Measurements from ENCODE around the gene ADGRG6. TPM values are rescaled to one million over a fixed set of nuclear protein-coding genes. Genes with fewer than 3 reads are reported as not detected.
"Not testable (repeated sequence)": the region's sequence is repeated elsewhere in the genome, so short reads cannot be mapped to it uniquely, and the experiment has no call there.

Gene ADGRG6
- total RNA-seq, 2 experiments from 2014 or later, result 0.26 to 0.43 TPM

- Mint-ChIP-seq H3K27me3 (no peaks in the 10 kb centered on the region), H3K9me3 (ENCODE audit: low read depth) (no peaks in the 10 kb centered on the region), H3K27ac (no peak overlapping the region), H3K36me3 (ENCODE audit: low read depth) (no peaks in the 10 kb centered on the region), H3K4me3 (no peak overlapping the region), H3K4me1 (peaks cover 3% of the 10 kb centered on the region)
- ChIA-PET POLR2A (no interaction called here), CTCF (no interaction called here)
- DNase-seq (no peak), ATAC-seq (no peak)
- intact Hi-C loops (cut with DNase I, micrococcal nuclease), result no loop called here
Observed at GRCh38 chr6:142441716-142442115, 139.9 kb downstream of the ADGRG6 start.

- Mint-ChIP-seq H3K4me1 (peaks cover 3% of the 10 kb centered on the region), H3K27me3 (no peaks in the 10 kb centered on the region), H3K27ac (no peak overlapping the region), H3K4me3 (no peak overlapping the region), H3K9me3 (ENCODE audit: low read depth) (no peaks in the 10 kb centered on the region), H3K36me3 (ENCODE audit: low read depth) (no peaks in the 10 kb centered on the region)
- DNase-seq, result no peak
- ChIA-PET POLR2A (no interaction called here), CTCF (no interaction called here)
- no peak for ATAC-seq
- intact Hi-C loops (cut with DNase I, micrococcal nuclease), result no loop called here
Observed at GRCh38 chr6:142443102-142443501, 141.3 kb downstream of the ADGRG6 start.

GRCh38 chr6:142443532-142443931, 141.7 kb downstream of the ADGRG6 start:
- CTCF ChIA-PET, result no interaction called here
- POLR2A ChIA-PET, result no interaction called here
- no peaks in the 10 kb centered on the region for H3K36me3 Mint-ChIP-seq (ENCODE audit: low read depth)
- ATAC-seq (no peak), DNase-seq (no peak)
- intact Hi-C loops (cut with DNase I, micrococcal nuclease), result no loop called here
- peaks cover 3% of the 10 kb centered on the region for H3K4me1 Mint-ChIP-seq
- no peak overlapping the region for H3K27ac Mint-ChIP-seq
- H3K9me3 Mint-ChIP-seq (ENCODE audit: low read depth), result no peaks in the 10 kb centered on the region
- H3K27me3 Mint-ChIP-seq, result no peaks in the 10 kb centered on the region
- no peak overlapping the region for H3K4me3 Mint-ChIP-seq

GRCh38 chr6:142444376-142444775, 142.6 kb downstream of the ADGRG6 start:
- no peaks in the 10 kb centered on the region for H3K27me3 Mint-ChIP-seq
- CTCF ChIA-PET, result interaction anchor here (0.9 to 1.5 kb wide), 4 partner anchors 9 to 212 kb away, joined by 3 to 5 read pairs (median 5); no protein-coding TSS in a partner anchor
- POLR2A ChIA-PET, result no interaction called here
- ATAC-seq (no peak), DNase-seq (no peak)
- no peak overlapping the region for H3K4me3 Mint-ChIP-seq
- H3K9me3 Mint-ChIP-seq (ENCODE audit: low read depth), result no peaks in the 10 kb centered on the region
- H3K36me3 Mint-ChIP-seq (ENCODE audit: low read depth), result no peaks in the 10 kb centered on the region
- H3K4me1 Mint-ChIP-seq, result peaks cover 3% of the 10 kb centered on the region
- H3K27ac Mint-ChIP-seq, result no peak overlapping the region
- intact Hi-C loops (cut with DNase I, micrococcal nuclease), result no loop called here

GRCh38 chr6:142444881-142445301, 143.1 kb downstream of the ADGRG6 start:
- Mint-ChIP-seq H3K4me3 (no peak overlapping the region), H3K27ac (no peak overlapping the region), H3K27me3 (no peaks in the 10 kb centered on the region), H3K9me3 (ENCODE audit: low read depth) (no peaks in the 10 kb centered on the region), H3K36me3 (ENCODE audit: low read depth) (no peaks in the 10 kb centered on the region), H3K4me1 (peaks cover 3% of the 10 kb centered on the region)
- ChIA-PET CTCF (interaction anchor here (0.9 to 1.5 kb wide), 4 partner anchors 9 to 213 kb away, joined by 3 to 5 read pairs (median 5); no protein-coding TSS in a partner anchor), POLR2A (no interaction called here)
- DNase-seq, result no peak
- intact Hi-C loops (cut with DNase I, micrococcal nuclease), result no loop called here
- no peak for ATAC-seq

- intact Hi-C loops (cut with DNase I, micrococcal nuclease), result no loop called here
- ChIA-PET CTCF (interaction anchor here (0.7 to 1.1 kb wide), 2 partner anchors 28 to 935 kb away, joined by 3 to 4 read pairs; no protein-coding TSS in a partner anchor), POLR2A (no interaction called here)
- Mint-ChIP-seq H3K9me3 (ENCODE audit: low read depth) (no peaks in the 10 kb centered on the region), H3K27ac (no peak overlapping the region), H3K4me3 (no peak overlapping the region), H3K4me1 (peaks cover 3% of the 10 kb centered on the region), H3K27me3 (no peaks in the 10 kb centered on the region), H3K36me3 (ENCODE audit: low read depth) (no peaks in the 10 kb centered on the region)
- ATAC-seq (no peak), DNase-seq (no peak)
Observed at GRCh38 chr6:142446168-142446567, 144.4 kb downstream of the ADGRG6 start.

- ChIA-PET POLR2A (no interaction called here), CTCF (interaction anchor here (1.1 kb wide), 1 partner anchor 28 kb away, joined by 4 read pairs; no protein-coding TSS in a partner anchor)
- DNase-seq, result no peak
- intact Hi-C loops (cut with DNase I, micrococcal nuclease), result no loop called here
- ATAC-seq, result no peak
- H3K36me3 Mint-ChIP-seq (ENCODE audit: low read depth), result no peaks in the 10 kb centered on the region
- H3K4me3 Mint-ChIP-seq, result no peak overlapping the region
- no peak overlapping the region for H3K27ac Mint-ChIP-seq
- H3K27me3 Mint-ChIP-seq, result no peaks in the 10 kb centered on the region
- H3K9me3 Mint-ChIP-seq (ENCODE audit: low read depth), result no peaks in the 10 kb centered on the region
- peaks cover 3% of the 10 kb centered on the region for H3K4me1 Mint-ChIP-seq
Observed at GRCh38 chr6:142446576-142446975, 144.8 kb downstream of the ADGRG6 start.

DNA sequence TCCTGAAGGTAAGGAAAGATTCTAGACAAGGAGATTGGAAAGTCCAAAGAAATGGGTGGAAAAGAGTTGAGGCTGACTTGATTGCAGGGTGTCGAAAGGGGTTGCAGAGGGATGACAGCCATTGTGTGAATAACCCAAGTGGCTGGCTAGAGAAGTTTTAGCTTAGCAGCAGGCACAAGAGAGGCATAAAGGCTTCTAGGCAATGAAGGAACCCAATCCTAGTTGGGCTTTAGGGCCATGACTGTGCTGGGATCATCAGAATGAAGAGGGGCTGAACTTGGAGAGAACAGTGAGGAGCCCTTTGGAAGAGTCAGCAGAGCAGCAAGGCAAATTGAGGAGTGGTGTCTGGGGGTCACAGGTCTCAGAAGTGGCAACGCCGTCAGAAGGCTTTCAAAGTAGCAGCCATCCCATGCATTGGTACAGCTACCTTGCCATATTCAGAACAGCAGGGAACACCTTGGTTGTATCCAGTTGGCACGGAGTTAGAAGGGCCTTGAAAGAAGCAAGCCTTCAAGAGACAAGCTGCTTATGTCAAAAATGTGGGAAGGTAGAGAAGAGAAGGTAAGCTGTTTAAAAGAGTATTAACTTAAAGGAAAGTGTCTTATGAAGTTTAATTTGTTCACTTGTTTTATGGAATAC, 146.4 kb downstream of the ADGRG6 start:
- POLR2A ChIA-PET, result no interaction called here
- no peaks in the 10 kb centered on the region for H3K36me3 Mint-ChIP-seq (ENCODE audit: low read depth)

GRCh38 chr6:142450856-142451255, 149.0 kb downstream of the ADGRG6 start:
- CTCF ChIA-PET, result interaction anchor here (0.6 kb wide), 1 partner anchor 12 kb away, joined by 3 read pairs; no protein-coding TSS in a partner anchor
- H3K9me3 Mint-ChIP-seq (ENCODE audit: low read depth); ATAC-seq; H3K4me1 Mint-ChIP-seq; POLR2A ChIA-PET; DNase-seq; H3K36me3 Mint-ChIP-seq (ENCODE audit: low read depth); intact Hi-C loops (cut with DNase I, micrococcal nuclease); H3K4me3 Mint-ChIP-seq; H3K27ac Mint-ChIP-seq; H3K27me3 Mint-ChIP-seq: not testable (repeated sequence)

More for the DNA sequence above, 146.4 kb downstream of the ADGRG6 start:
- intact Hi-C loops (cut with DNase I, micrococcal nuclease), result no loop called here
- ATAC-seq (no peak), DNase-seq (no peak)
- Mint-ChIP-seq H3K27ac (no peak overlapping the region), H3K4me3 (no peak overlapping the region), H3K9me3 (ENCODE audit: low read depth) (no peaks in the 10 kb centered on the region), H3K4me1 (peaks cover 3% of the 10 kb centered on the region), H3K27me3 (no peaks in the 10 kb centered on the region)
- CTCF ChIA-PET, result no interaction called here

DNA sequence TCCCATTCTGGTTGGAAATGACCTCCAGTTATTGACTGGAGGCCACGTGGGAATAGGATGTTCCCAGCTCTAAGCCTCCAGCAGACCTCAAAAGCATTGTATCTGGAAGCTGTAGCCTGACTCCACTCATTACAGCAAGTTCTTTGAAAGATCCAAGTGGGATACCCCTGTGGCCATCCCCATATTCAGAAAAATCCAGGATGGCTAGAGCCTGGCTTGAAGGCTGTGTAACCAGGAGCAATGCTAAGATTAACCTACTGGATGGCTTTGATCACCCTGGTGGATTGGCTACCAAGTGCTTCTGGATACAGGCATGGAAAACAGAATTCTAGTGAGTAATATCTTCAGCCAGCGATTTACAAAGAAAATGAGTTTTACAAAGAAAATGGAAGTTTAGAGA, 151.2 kb downstream of the ADGRG6 start:
- no peaks in the 10 kb centered on the region for H3K4me1 Mint-ChIP-seq
- no peak for ATAC-seq
- intact Hi-C loops (cut with DNase I, micrococcal nuclease), result no loop called here

DNA sequence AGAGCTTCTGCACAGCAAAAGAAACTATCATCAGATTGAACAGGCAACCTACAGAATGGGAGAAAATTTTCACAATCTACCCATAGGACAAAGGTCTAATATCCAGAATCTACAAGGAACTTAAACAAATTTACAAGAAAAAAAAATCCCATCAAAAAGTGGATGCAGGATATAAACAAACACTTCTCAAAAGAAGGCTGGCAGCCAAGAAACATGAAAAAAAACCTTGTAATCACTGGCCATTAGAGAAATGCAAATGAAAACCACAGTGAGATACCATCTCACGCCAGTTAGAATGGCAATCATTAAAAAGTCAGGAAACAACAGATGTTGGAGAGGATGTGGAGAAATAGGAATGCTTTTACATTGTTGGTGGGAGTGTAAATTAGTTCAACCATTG, 152.4 kb downstream of the ADGRG6 start:
- H3K36me3 Mint-ChIP-seq (ENCODE audit: low read depth); intact Hi-C loops (cut with DNase I, micrococcal nuclease); H3K27me3 Mint-ChIP-seq; POLR2A ChIA-PET; H3K9me3 Mint-ChIP-seq (ENCODE audit: low read depth); DNase-seq; H3K27ac Mint-ChIP-seq; H3K4me3 Mint-ChIP-seq; ATAC-seq; CTCF ChIA-PET; H3K4me1 Mint-ChIP-seq: not testable (repeated sequence)

More for the DNA sequence above, 151.2 kb downstream of the ADGRG6 start:
- Mint-ChIP-seq H3K27me3 (no peaks in the 10 kb centered on the region), H3K9me3 (ENCODE audit: low read depth) (no peaks in the 10 kb centered on the region), H3K36me3 (ENCODE audit: low read depth) (no peaks in the 10 kb centered on the region), H3K27ac (no peak overlapping the region), H3K4me3 (no peak overlapping the region)
- DNase-seq, result no peak
- POLR2A ChIA-PET, result no interaction called here
- CTCF ChIA-PET, result interaction anchor here (1.0 to 1.5 kb wide), 2 partner anchors 10 to 22 kb away, joined by 3 to 4 read pairs; no protein-coding TSS in a partner anchor

DNA sequence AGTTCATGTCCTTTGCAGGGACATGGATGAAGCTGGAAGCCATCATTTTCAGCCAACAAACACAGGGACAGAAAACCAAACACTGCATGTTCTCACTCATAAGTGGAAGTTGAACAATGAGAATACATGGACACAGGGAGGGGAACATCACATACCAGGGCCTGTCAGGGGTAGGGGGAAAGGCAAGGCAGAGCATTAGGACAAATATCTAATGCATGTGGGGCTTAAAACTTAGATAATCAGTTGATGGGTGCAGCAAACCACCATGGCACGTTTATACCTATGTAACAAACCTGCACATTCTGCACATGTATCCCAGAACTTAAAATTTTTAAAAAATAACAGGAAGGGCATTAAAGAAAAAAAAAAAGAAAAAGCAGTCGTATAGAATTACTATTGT, 153.0 kb downstream of the ADGRG6 start:
- H3K4me3 Mint-ChIP-seq; POLR2A ChIA-PET; CTCF ChIA-PET; H3K9me3 Mint-ChIP-seq (ENCODE audit: low read depth); intact Hi-C loops (cut with DNase I, micrococcal nuclease); H3K4me1 Mint-ChIP-seq; H3K36me3 Mint-ChIP-seq (ENCODE audit: low read depth); DNase-seq; H3K27ac Mint-ChIP-seq; ATAC-seq; H3K27me3 Mint-ChIP-seq: not testable (repeated sequence)
